Bronchial epithelial cell (primary cell): ENCODE results near the gene ATF7. TPM values are rescaled to one million over a fixed set of nuclear protein-coding genes. Genes with fewer than 3 reads are reported as not detected.
"Not testable (repeated sequence)": the region's sequence is repeated elsewhere in the genome, so short reads cannot be mapped to it uniquely, and the experiment has no call there.

Source experiments
- DNase-seq: peaks from one replicate; pipeline ENCODE4 v3.0.0-alpha.2; 2010; ENCODE audit warnings: low read depth
- FAIRE-seq: peaks from 2 replicates; lab custom pipeline; 2011; peaks lifted over from hg19 to GRCh38; lab: Jason Lieb, UNC
- H3K27me3 ChIP-seq: 2 replicates; pipeline ENCODE4 v1.5.1; 2011; ENCODE audit warnings: low read length; ENCODE audit not compliant: control insufficient read depth, insufficient read depth
- H3K36me3 ChIP-seq: 2 replicates; pipeline ENCODE4 v1.5.1; 2011; ENCODE audit warnings: low read length; ENCODE audit not compliant: control insufficient read depth, insufficient read depth
- H3K4me3 ChIP-seq: 2 replicates; pipeline ENCODE4 v1.5.1; 2011; ENCODE audit warnings: mild to moderate bottlenecking, low read depth, low read length, control low read depth
- total RNA-seq: library from RNA; depleted of rRNA; stranded (reverse); fragments of >200 nt; gene quantifications from 2 replicates; pipeline ENCODE4 v1.2.1, GENCODE V29; 2014
- TF ChIP-seq, protein P1 (sequence below): IDR thresholded peaks from 2 replicates; pipeline ENCODE4 v1.5.1; 2011; ENCODE audit warnings: mild to moderate bottlenecking, moderate library complexity, low read length, control low read depth, inconsistent platforms; ENCODE audit not compliant: insufficient read depth, severe bottlenecking

The ATF7 gene
- total RNA-seq, 1 donor from 2014 or later, result 5.3 TPM

DNA sequence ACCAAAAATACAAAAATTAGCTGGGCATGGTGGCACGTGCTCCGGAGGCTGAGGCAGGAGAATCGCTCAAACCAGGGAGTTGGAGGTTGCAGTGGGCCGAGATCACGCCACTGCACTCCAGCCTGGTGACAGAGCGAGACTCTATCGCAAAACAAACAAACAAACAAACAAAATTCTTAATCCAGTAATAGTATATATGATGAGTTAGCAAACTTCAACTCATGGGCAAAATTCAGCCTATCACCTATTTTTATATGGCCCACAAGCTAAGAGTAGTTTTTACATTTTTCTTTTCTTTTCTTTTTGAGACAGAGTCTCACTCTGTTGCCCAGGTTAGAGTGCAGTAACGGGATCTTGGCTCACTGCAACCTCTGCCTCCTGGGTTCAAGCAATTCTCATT, 14.9 kb downstream of the ATF7 start:
- FAIRE-seq, result no peak
- H3K27me3 ChIP-seq, result no peaks in the 10 kb centered on the region
- TF ChIP-seq, protein P1, sequence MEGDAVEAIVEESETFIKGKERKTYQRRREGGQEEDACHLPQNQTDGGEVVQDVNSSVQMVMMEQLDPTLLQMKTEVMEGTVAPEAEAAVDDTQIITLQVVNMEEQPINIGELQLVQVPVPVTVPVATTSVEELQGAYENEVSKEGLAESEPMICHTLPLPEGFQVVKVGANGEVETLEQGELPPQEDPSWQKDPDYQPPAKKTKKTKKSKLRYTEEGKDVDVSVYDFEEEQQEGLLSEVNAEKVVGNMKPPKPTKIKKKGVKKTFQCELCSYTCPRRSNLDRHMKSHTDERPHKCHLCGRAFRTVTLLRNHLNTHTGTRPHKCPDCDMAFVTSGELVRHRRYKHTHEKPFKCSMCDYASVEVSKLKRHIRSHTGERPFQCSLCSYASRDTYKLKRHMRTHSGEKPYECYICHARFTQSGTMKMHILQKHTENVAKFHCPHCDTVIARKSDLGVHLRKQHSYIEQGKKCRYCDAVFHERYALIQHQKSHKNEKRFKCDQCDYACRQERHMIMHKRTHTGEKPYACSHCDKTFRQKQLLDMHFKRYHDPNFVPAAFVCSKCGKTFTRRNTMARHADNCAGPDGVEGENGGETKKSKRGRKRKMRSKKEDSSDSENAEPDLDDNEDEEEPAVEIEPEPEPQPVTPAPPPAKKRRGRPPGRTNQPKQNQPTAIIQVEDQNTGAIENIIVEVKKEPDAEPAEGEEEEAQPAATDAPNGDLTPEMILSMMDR, result no peak
- no peak overlapping the region for H3K4me3 ChIP-seq
- no peak for DNase-seq
- H3K36me3 ChIP-seq, result peaks cover 1% of the 10 kb centered on the region

DNA sequence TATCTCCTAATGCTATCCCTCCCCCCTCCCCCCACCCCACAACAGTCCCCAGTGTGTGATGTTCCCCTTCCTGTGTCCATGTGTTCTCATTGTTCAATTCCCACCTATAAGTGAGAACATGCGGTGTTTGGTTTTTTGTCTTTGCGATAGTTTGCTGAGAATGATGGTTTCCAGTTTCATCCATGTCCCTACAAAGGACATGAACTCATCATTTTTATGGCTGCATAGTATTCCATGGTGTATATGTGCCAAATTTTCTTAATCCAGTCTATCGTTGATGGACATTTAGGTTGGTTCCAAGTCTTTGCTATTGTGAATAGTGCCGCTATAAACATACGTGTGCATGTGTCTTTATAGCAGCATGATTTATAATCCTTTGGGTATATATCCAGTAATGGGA, 19.5 kb downstream of the ATF7 start:
- H3K27me3 ChIP-seq, H3K4me3 ChIP-seq, FAIRE-seq, DNase-seq, H3K36me3 ChIP-seq: not testable (repeated sequence)

DNA sequence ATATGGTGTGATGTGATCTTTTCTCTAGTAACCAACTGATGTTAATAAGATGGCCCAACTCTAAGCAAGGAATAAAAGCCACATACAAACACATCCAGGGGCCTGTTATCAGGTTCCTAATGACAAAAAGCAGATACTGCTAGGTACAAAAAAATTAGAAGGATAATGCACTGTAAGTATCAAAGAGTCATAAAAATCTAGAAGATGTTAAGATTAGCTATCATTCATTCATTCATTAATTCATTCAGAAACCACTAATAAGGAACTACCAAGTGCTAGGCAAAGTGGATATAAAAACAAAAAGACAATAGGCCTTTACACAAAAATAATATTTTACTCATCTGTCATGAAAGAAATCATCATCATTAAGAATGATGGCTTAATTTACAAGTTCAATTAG, 21.6 kb downstream of the ATF7 start:
- no peaks in the 10 kb centered on the region for H3K27me3 ChIP-seq
- no peak overlapping the region for H3K4me3 ChIP-seq
- no peak for FAIRE-seq
- no peak for DNase-seq
- no peaks in the 10 kb centered on the region for H3K36me3 ChIP-seq
- TF ChIP-seq, protein P1, result no peak

DNA sequence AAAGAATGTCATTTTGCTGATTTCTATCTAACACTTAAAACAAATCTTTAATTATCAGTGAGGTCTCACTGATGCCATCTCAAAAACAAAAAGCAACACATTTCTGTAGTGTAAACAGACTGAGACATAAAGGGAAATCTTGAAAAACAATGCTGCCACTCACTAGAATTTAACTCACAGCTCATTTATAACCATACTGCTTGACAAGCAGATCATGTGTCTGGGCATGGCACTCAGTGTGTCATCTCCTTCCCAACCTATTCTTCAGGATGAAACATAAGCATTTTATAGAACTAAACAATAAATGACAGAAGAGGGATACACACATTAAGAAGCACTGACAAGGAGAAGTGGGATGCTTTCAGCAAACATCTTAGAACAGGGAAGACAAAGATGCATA, 22.4 kb downstream of the ATF7 start:
- Histone ChIP-seq H3K36me3 (no peaks in the 10 kb centered on the region), H3K4me3 (no peak overlapping the region), H3K27me3 (no peaks in the 10 kb centered on the region)
- TF ChIP-seq, protein P1, result no peak
- FAIRE-seq, result no peak
- DNase-seq, result peak; percentile 43

DNA sequence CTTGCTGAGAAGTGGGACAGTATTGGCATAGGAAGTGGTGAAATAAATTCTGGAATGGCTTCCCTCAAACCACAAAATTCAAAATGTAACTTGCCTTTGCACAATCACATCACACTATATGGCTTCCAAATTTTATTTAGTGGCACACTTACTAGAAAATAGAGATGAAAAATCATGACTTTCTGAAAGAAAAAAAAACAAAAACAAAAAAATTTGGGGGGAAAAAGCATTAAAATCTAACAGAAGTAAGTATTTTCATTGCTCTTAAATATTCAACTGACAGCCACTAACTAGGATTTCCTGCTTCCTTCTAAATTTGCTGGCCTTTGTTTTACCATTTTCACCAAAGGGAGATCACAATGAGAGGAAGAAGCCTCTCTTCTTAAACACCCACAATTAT, 23.0 kb downstream of the ATF7 start:
- DNase-seq (no peak), FAIRE-seq (no peak)
- Histone ChIP-seq H3K4me3 (no peak overlapping the region), H3K36me3 (no peaks in the 10 kb centered on the region), H3K27me3 (no peaks in the 10 kb centered on the region)
- TF ChIP-seq, protein P1, result no peak

DNA sequence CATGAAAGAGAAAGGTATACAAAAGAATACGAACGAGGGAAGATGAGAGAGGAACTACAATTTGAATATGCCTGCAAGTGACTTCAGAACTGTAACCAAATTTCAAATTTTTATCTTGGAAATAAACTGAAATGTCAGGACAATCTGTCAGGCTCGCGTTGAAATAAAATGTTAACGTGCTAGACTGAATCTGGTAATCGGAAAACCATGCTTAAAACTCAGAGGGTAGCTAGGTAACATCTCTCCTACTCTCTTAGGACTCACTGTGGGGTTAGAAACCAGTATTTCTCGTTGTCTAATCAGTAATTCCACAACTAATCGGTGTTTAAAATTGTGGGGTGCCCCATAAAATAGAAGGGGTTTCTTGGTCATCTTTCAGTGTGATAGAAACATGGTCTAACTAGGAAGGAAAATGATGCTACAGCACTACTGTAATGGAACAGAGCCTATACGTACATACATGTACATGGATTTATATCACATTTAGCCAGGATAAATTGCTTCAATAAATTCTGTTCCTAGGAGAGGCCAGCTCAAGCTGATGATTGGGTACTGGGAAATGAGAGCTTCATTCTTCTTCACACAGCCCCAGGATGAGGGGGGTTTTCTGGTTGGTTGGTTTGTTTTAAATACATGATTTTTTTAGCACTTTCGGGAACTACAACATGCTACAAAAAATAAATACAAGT, 23.9 kb downstream of the ATF7 start:
- no peak for FAIRE-seq
- no peaks in the 10 kb centered on the region for H3K36me3 ChIP-seq

More for the DNA sequence above, 23.9 kb downstream of the ATF7 start:
- H3K27me3 ChIP-seq, result no peaks in the 10 kb centered on the region
- DNase-seq, result no peak
- TF ChIP-seq, protein P1, result no peak
- H3K4me3 ChIP-seq, result no peak overlapping the region
